B cell (primary cell): ENCODE results near the gene CHD8.

Source experiments
- EZH2 ChIP-seq: IDR thresholded peaks from 2 replicates; pipeline ENCODE4 v1.6.1; 2012; ENCODE audit warnings: borderline replicate concordance, low read depth, mild to moderate bottlenecking, moderate library complexity, low read length; ENCODE audit not compliant: insufficient read depth, poor library complexity, severe bottlenecking
- TF ChIP-seq, protein P1 (sequence below): fragments of 200-600 bp; IDR thresholded peaks from one replicate; pipeline ENCODE4 v1.8.0; 2022; ENCODE audit warnings: antibody characterized with exemption, mild to moderate bottlenecking

DNA sequence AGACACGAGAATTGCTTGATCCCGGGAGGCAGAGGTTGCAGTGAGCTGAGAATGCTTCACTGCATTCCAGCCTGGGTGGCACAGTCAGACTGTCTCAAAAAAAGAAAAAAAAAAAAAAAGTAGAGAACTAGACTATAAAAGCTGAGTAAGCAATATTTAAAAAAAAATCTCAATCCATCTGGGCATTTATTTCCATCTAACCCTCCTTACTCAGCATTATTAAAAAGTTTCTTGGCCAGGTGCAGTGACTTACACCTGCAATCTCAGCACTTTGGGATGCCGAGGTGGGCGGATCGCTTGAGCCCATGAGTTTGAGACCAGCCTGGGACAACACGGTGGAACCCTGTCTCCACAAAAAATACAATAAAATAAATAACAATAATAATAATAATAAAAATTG lies 76.6 kb downstream of the CHD8 start:
- TF ChIP-seq, protein P1, sequence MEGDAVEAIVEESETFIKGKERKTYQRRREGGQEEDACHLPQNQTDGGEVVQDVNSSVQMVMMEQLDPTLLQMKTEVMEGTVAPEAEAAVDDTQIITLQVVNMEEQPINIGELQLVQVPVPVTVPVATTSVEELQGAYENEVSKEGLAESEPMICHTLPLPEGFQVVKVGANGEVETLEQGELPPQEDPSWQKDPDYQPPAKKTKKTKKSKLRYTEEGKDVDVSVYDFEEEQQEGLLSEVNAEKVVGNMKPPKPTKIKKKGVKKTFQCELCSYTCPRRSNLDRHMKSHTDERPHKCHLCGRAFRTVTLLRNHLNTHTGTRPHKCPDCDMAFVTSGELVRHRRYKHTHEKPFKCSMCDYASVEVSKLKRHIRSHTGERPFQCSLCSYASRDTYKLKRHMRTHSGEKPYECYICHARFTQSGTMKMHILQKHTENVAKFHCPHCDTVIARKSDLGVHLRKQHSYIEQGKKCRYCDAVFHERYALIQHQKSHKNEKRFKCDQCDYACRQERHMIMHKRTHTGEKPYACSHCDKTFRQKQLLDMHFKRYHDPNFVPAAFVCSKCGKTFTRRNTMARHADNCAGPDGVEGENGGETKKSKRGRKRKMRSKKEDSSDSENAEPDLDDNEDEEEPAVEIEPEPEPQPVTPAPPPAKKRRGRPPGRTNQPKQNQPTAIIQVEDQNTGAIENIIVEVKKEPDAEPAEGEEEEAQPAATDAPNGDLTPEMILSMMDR = no peak
- no peak for TF ChIP-seq EZH2
